BLaER1 (cell line): Measurements from ENCODE around the gene CSNK1E.
A peak's percentile ranks its signal among the peaks of the same experiment; 100 is the strongest.

Experiments used
- H3K27ac ChIP-seq: shearing (Covaris generic); formaldehyde crosslinking; 2 replicates; pipeline ENCODE4 v1.8.1; 2022
- H3K27me3 ChIP-seq: shearing (Covaris generic); formaldehyde crosslinking; 2 replicates; pipeline ENCODE4 v1.8.1; 2022
- H3K36me3 ChIP-seq: shearing (Covaris generic); formaldehyde crosslinking; 2 replicates; pipeline ENCODE4 v1.8.1; 2022
- H3K4me1 ChIP-seq: shearing (Covaris generic); formaldehyde crosslinking; 2 replicates; pipeline ENCODE4 v1.8.1; 2022
- H3K4me2 ChIP-seq: shearing (Covaris generic); formaldehyde crosslinking; 2 replicates; pipeline ENCODE4 v1.8.1; 2022
- H3K4me3 ChIP-seq: shearing (Covaris generic); formaldehyde crosslinking; 2 replicates; pipeline ENCODE4 v1.8.1; 2022
- H3K9ac ChIP-seq: shearing (Covaris generic); formaldehyde crosslinking; 2 replicates; pipeline ENCODE4 v1.8.1; 2022
- H3K9me3 ChIP-seq: shearing (Covaris generic); formaldehyde crosslinking; 2 replicates; pipeline ENCODE4 v1.8.1; 2022
- H4K20me1 ChIP-seq: shearing (Covaris generic); formaldehyde crosslinking; 2 replicates; pipeline ENCODE4 v1.8.1; 2022
- Cebpa-rat ChIP-seq: shearing (Covaris generic); IDR thresholded peaks from 2 replicates; pipeline ENCODE4 v1.8.1; 2022

The CSNK1E gene

DNA sequence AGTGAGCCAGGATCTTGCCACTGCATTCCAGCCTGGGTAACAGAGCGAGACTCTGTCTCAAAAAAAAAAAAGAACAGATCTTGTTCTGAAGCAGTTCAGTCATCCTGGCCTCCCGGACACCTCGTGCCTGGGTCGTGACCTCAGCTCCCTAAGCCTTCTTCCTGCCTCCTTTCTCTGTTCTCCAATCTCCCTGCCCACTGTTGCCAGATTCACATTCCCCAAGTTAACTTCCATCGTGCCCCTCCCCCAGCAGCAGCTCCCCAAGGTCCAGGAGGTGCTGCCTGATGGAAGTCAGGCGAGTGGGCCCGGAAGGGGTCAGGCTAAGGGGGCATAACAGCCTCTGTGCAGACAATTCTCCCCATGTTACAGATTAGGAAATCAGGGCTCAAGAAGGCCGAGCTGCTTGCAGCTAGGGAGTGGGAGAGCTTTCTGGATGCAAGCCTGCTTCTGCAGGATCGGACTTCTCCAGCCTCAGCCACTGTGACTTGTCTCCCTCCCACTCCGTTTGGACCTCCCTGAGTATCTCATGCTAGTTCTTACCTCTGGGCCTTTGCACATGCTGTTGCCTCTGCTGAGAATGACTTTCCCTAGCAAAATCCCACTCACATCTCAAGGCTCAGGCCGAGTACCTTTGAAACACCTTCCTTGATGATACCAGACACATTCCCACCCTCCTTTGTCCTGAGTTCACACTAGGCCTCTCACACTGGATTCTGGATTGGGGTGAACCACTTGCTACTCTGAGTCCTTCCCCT is 30.1 kb downstream of the CSNK1E start:
- H3K9me3 ChIP-seq = no peaks in the 10 kb centered on the region
- H3K4me2 ChIP-seq = no peak overlapping the region
- no peaks in the 10 kb centered on the region for H3K27me3 ChIP-seq
- no peak overlapping the region for H3K4me3 ChIP-seq
- no peak overlapping the region for H3K27ac ChIP-seq
- peaks cover 67% of the 10 kb centered on the region for H3K36me3 ChIP-seq
- H3K4me1 ChIP-seq = peaks cover 7% of the 10 kb centered on the region; the same call in 1 of the 2 replicates
- no peak overlapping the region for H3K9ac ChIP-seq
- H4K20me1 ChIP-seq = peaks cover 39% of the 10 kb centered on the region
- no peak for TF ChIP-seq Cebpa-rat

DNA sequence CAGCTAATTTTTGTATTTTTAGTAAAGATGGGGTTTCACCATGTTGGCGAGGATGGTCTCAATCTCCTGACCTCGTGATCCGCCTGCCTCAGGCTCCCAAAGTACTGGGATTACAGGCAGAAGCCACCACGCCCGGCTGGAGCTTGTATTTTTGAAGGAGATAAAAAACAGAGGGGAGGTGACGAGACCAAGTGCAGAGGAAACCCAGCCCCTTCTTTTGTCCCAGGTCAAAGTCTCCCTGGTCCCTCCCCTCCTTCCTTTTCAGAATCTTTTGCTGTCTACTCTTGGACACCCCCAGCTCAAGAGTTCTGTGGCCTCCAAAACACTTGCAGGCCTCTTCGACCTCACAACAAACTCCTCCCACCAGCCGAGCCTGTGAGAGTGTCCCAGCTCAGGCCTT is 32.2 kb downstream of the CSNK1E start:
- Histone ChIP-seq H3K4me2 (no peak overlapping the region), H4K20me1 (peaks cover 18% of the 10 kb centered on the region), H3K27me3 (no peaks in the 10 kb centered on the region), H3K4me3 (no peak overlapping the region), H3K9ac (no peak overlapping the region), H3K27ac (no peak overlapping the region), H3K4me1 (peaks cover 7% of the 10 kb centered on the region; the same call in 1 of the 2 replicates), H3K36me3 (peaks cover 52% of the 10 kb centered on the region), H3K9me3 (no peaks in the 10 kb centered on the region)
- TF ChIP-seq Cebpa-rat = no peak

DNA sequence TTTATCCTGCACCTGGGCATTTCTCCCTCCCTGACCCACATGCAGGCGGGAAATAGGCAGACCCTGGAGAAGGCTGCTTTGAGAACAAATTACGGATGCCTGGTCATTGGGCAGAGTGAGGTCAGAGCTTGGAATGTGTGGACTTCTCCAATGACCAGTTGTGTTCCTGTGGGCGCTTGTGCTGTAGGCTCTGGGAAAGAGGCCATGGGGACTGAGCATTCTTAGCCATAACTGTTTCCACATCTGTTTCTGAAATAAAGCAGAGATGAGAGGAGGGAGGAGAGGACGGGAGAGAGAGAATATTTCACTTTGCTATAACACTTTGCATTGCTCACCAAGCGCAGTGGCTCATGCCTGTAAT is 33.2 kb downstream of the CSNK1E start:
- Histone ChIP-seq H3K27me3 (no peaks in the 10 kb centered on the region), H4K20me1 (peaks cover 8% of the 10 kb centered on the region; the same call in 1 of the 2 replicates), H3K36me3 (peaks cover 42% of the 10 kb centered on the region), H3K9ac (no peak overlapping the region), H3K27ac (no peak overlapping the region), H3K4me2 (no peak overlapping the region), H3K9me3 (no peaks in the 10 kb centered on the region; the same call in 1 of the 2 replicates), H3K4me3 (no peak overlapping the region), H3K4me1 (peaks cover 7% of the 10 kb centered on the region; the same call in 1 of the 2 replicates)
- TF ChIP-seq Cebpa-rat = no peak

DNA sequence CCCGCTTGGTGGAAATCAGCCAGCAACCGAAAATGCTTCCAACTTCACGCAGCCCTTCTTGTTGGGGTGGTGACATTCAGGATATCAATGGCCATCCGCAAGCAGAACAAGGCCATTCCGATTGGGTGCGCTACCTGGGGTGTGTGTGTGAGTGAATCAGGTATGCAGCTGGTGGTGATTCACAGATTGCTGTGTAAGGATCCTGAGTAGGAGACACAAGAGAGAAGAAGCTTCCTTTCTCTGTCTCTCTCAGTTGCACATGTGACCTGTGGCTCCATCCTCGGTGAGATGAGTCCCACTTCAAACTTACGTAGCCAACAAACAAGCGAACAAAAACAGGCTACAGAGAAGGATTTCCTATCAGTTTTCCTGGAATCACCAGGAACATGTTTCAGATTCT is 34.8 kb downstream of the CSNK1E start:
- Histone ChIP-seq H3K27me3 (no peaks in the 10 kb centered on the region), H3K9ac (no peak overlapping the region), H3K9me3 (no peaks in the 10 kb centered on the region; the same call in 1 of the 2 replicates), H3K27ac (no peak overlapping the region), H4K20me1 (no peaks in the 10 kb centered on the region), H3K4me3 (no peak overlapping the region), H3K36me3 (peaks cover 29% of the 10 kb centered on the region), H3K4me2 (no peak overlapping the region), H3K4me1 (peaks cover 12% of the 10 kb centered on the region)
- TF ChIP-seq Cebpa-rat = no peak

DNA sequence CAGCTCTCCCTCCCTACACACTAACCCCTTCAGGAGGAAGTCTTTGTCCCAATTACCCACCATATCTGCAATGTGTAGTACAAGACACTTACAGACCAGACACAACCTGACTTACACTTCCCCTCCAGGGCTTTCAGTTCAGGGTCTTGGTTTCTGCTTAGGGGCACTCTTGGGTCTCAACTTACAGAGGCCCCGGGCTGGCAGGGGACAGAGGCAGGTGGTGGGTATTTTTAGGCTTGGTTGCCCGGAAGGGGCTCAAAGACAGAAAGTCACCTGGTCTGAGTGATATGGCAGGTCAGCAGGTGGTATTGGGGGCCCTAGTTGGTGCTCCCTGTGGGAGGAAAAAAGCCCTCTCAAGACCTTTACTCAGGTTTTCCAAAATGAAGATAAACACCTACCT is 41.1 kb downstream of the CSNK1E start:
- H3K9me3 ChIP-seq = no peaks in the 10 kb centered on the region; the same call in 1 of the 2 replicates
- peaks cover 15% of the 10 kb centered on the region for H4K20me1 ChIP-seq
- H3K27me3 ChIP-seq = no peaks in the 10 kb centered on the region
- H3K36me3 ChIP-seq = no peaks in the 10 kb centered on the region
- TF ChIP-seq Cebpa-rat = no peak
- peaks cover 36% of the 10 kb centered on the region for H3K4me1 ChIP-seq
- no peak overlapping the region for H3K27ac ChIP-seq
- H3K4me2 ChIP-seq = peak overlapping the region; percentile 18; the same call in 1 of the 2 replicates
- H3K4me3 ChIP-seq = no peak overlapping the region
- H3K9ac ChIP-seq = no peak overlapping the region

DNA sequence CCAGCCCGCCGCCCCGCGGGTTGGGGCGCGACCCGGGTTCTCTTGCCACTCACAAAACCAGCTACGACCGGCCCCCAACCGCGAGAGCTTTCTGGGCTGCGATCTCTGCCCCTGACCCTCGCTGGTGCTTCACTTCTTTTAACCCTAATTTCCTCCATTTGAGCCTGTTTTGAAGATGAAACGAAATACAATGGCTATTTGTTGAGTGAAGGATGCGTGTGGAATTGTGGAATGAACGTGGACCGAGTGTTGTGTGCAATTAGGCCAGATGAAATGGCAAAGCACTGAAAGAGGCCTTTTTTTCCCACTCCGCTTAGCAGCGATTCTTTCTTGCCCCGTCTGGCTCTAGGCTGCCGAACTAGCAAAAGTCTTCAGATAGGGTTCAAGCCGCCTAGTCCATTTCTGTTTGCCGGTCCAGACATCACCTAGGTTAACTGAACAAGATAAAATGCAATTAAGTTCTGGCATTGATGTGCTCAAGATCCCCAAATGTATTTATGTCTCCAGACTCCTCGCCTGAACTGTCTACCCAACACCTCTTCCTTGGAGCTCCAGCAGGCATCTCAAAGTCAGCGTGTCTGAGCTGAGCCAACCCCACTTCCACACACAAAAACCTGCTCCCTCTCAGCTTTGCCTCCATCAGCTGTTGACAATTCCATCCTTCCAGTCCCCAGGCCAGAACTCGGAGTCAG is 44.0 kb downstream of the CSNK1E start:
- TF ChIP-seq Cebpa-rat = no peak
- Histone ChIP-seq H3K4me3 (peak overlapping the region; percentile 99), H3K27me3 (no peaks in the 10 kb centered on the region), H4K20me1 (peaks cover 39% of the 10 kb centered on the region), H3K27ac (peak overlapping the region; percentile 90), H3K9me3 (no peaks in the 10 kb centered on the region), H3K4me1 (peaks cover 65% of the 10 kb centered on the region), H3K9ac (peak overlapping the region; percentile 94), H3K4me2 (peak overlapping the region; percentile 89), H3K36me3 (no peaks in the 10 kb centered on the region; the same call in 1 of the 2 replicates)

DNA sequence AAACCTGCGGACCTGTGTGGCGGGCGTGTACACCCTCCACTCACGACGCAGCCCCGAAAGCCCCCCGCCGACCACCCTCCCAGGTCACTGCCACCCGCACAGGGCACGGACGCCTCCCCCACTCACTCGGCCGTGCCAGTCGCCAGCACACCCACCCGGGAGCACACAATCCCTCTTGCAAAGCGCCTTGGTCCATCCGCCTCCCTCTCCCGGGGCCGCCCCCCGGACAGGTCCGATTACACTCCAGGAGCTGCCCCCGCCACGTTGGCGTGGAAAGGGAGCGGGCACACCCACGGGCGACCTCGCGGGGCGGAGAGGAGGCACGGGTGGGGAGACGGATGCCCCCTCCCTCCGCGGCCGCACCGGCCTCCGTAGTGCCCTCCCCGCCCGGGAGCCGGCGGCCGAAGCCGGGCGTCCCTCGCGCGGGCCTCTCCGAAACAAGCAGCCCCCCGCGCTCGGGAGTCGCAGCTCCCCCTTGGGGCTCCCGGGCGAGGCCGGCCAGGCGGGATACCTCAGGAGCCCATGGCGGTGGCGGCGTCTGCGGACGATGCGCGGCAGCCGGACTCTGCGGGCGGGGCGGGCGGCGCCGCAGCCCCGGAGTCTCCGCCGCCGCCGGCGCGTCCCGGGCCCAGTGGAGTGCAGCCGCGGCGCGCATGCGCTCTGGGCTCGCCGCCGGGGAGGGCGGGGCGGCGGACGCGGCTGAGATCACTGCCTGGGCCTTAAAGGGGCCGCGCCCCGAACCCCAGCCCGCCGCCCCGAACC is 44.7 kb downstream of the CSNK1E start, which contains the start of gene TMEM184B:
Gene TMEM184B (minus strand): TSS at position 638 of the 762 bp plus-strand sequence. CDS start 25,049 bp downstream, outside the sequence.
- Histone ChIP-seq H3K36me3 (no peaks in the 10 kb centered on the region; the same call in 1 of the 2 replicates), H3K27ac (peak within 1 kb of the TSS; percentile 90), H3K9me3 (no peaks in the 10 kb centered on the region), H4K20me1 (peaks cover 39% of the 10 kb centered on the region), H3K4me1 (peaks cover 69% of the 10 kb centered on the region), H3K27me3 (no peaks in the 10 kb centered on the region), H3K4me3 (peak within 1 kb of the TSS; percentile 99), H3K4me2 (peak within 1 kb of the TSS; percentile 89), H3K9ac (peak within 1 kb of the TSS; percentile 94)
- no peak for TF ChIP-seq Cebpa-rat

DNA sequence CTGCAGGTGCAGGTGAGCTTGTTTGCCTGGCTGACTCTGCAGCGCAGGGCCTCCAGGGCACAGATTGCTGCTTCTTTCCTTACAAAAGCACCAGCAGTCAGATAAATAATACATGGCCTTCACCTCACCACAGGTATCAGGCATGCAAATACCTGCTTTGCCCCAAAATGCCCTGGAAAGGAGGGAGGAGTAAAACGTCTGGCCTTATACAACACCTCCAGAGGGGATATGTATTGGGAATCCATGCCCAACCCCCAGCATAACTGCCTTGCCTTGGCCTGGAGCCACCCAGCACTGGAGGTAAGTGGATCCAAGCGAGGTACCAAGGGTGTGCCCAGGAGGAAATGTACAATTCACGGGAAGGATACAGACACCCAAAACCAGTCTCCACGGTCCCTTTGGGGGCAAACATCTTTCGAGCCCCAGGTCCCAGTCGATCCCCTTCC is 45.3 kb downstream of the CSNK1E start:
- Histone ChIP-seq H3K4me2 (peak overlapping the region; percentile 89), H3K27me3 (no peaks in the 10 kb centered on the region), H3K4me3 (peak overlapping the region; percentile 99), H3K27ac (peak overlapping the region; percentile 90; the same call in 1 of the 2 replicates), H3K9me3 (no peaks in the 10 kb centered on the region), H3K9ac (peak overlapping the region; percentile 94), H3K4me1 (peaks cover 70% of the 10 kb centered on the region), H3K36me3 (no peaks in the 10 kb centered on the region; the same call in 1 of the 2 replicates), H4K20me1 (peaks cover 39% of the 10 kb centered on the region)
- TF ChIP-seq Cebpa-rat = no peak

DNA sequence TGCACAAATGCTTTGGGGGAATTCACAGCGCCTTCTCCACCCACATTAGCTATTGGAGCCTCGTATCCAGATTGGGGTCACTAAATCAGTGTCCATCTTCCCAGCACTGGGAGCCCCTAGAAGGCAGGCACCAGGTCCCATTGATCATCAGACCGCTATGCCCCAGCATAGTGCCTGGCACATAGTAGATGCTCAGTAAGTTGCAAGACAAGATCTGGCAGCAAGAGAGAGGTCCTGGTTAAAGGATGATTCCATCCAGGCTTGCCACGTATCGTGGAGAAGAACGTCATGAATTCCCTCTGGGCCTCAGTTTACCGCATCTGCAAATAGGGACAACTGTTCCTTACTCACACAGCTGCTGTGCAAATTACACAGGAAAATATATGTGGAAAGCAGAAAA is 46.1 kb downstream of the CSNK1E start:
- H3K36me3 ChIP-seq = no peaks in the 10 kb centered on the region; the same call in 1 of the 2 replicates
- no peak overlapping the region for H3K4me3 ChIP-seq
- H3K4me1 ChIP-seq = peaks cover 73% of the 10 kb centered on the region
- peak overlapping the region; percentile 20; the same call in 1 of the 2 replicates for H3K27ac ChIP-seq
- no peaks in the 10 kb centered on the region for H3K9me3 ChIP-seq
- no peak for TF ChIP-seq Cebpa-rat
- H3K27me3 ChIP-seq = no peaks in the 10 kb centered on the region
- peaks cover 39% of the 10 kb centered on the region for H4K20me1 ChIP-seq
- peak overlapping the region; percentile 13; the same call in 1 of the 2 replicates for H3K9ac ChIP-seq
- H3K4me2 ChIP-seq = peak overlapping the region; percentile 89
